Type B pancreatic cell (in vitro differentiated cells): ENCODE data around the gene PRKCB. TPM values are rescaled to one million over a fixed set of nuclear protein-coding genes. Genes with fewer than 3 reads are reported as not detected.

Source experiments
- DNase-seq: peaks from one replicate; pipeline ENCODE4 v3.0.0; 2021; ENCODE audit warnings: mixed read lengths; ENCODE audit not compliant: unreplicated experiment; ENCODE audit errors: extremely low spot score
- H3K27ac Mint-ChIP-seq: 2 replicates; pipeline ENCODE4 v1.8.0; 2021; ENCODE audit warnings: mild to moderate bottlenecking, mixed read lengths
- H3K27me3 Mint-ChIP-seq: 2 replicates; pipeline ENCODE4 v1.8.0; 2021; ENCODE audit warnings: mixed read lengths
- H3K36me3 Mint-ChIP-seq: 2 replicates; pipeline ENCODE4 v1.8.0; 2021; ENCODE audit warnings: mixed read lengths
- H3K4me1 Mint-ChIP-seq: one replicate; pipeline ENCODE4 v1.8.0; 2021; ENCODE audit warnings: mixed read lengths; ENCODE audit not compliant: unreplicated experiment
- H3K4me3 Mint-ChIP-seq: 2 replicates; pipeline ENCODE4 v1.8.0; 2021; ENCODE audit warnings: mild to moderate bottlenecking, mixed read lengths
- H3K9me3 Mint-ChIP-seq: 2 replicates; pipeline ENCODE4 v1.8.0; 2021; ENCODE audit warnings: mixed read lengths
- total RNA-seq: library from RNA; stranded (reverse); gene quantifications from 2 replicates; pipeline ENCODE4 v1.2.1, GENCODE V29; 2021; ENCODE audit warnings: low replicate concordance
- TF ChIP-seq, protein P1 (sequence below): fragments of 200-600 bp; sonication (generic); conservative IDR thresholded peaks from 2 replicates; pipeline ENCODE4 v1.5.0; 2021; ENCODE audit warnings: antibody characterized with exemption, mild to moderate bottlenecking

PRKCB gene
- total RNA-seq, 1 donor from 2014 or later = 10.2 TPM

DNA sequence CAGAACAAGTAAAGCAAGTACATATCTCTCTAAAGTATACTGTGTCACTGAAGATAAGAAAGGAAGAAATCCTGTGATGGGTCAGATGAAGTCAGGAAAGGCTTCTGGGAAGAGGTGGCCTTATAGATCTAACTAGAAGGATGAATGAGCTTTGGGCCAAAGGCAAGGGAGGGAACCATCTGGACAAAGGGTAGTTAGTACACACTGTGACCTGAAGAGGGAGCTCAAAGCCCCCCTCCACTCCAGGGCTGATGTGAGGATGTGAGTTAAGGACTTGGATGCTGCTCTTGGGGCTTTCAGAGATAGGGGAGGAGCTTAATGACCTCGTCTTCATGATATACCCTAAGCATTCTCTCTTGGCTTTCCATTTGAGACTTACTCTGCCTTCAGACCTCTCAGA lies 235.1 kb downstream of the PRKCB start:
- Mint-ChIP-seq H3K4me1 (no peaks in the 10 kb centered on the region), H3K9me3 (no peaks in the 10 kb centered on the region), H3K36me3 (no peaks in the 10 kb centered on the region), H3K4me3 (no peak overlapping the region), H3K27me3 (peaks cover 3% of the 10 kb centered on the region), H3K27ac (no peak overlapping the region)
- DNase-seq = peak; percentile 40
- TF ChIP-seq, protein P1, sequence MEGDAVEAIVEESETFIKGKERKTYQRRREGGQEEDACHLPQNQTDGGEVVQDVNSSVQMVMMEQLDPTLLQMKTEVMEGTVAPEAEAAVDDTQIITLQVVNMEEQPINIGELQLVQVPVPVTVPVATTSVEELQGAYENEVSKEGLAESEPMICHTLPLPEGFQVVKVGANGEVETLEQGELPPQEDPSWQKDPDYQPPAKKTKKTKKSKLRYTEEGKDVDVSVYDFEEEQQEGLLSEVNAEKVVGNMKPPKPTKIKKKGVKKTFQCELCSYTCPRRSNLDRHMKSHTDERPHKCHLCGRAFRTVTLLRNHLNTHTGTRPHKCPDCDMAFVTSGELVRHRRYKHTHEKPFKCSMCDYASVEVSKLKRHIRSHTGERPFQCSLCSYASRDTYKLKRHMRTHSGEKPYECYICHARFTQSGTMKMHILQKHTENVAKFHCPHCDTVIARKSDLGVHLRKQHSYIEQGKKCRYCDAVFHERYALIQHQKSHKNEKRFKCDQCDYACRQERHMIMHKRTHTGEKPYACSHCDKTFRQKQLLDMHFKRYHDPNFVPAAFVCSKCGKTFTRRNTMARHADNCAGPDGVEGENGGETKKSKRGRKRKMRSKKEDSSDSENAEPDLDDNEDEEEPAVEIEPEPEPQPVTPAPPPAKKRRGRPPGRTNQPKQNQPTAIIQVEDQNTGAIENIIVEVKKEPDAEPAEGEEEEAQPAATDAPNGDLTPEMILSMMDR = peak; percentile 72

DNA sequence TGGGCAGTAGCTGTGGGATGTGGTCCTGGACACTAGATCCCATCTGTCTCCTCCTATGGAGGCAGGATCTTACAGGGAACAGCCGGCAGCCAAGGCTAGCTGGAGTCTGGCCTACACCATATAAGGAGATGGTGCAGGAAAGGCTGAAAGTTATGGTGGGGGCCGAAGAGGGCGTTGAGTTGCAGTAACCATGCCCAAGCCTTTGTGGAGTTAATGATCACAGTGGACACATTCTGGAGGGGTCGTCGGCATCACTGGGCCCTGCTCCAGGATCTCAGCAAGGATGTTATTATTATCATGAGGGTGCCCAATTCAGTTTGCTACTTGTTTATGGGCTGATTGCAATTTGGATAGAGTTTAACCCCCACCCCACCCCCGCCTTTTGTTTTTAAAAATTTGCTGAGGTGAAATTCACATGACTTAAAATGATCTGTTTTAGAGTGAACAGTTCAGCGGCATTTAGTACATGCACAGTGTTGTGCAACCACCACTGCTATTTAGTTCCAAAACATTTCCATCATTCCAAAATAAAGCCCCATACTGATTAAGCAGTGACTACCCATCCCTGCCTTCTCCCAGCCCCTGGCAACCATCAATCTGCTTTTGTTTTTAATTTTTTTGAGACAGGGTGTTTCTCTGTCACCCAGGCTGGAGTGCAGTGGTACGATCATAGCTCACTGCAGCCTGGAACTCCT lies 236.0 kb downstream of the PRKCB start:
- Mint-ChIP-seq H3K36me3 (no peaks in the 10 kb centered on the region), H3K27me3 (peaks cover 3% of the 10 kb centered on the region), H3K9me3 (no peaks in the 10 kb centered on the region), H3K4me1 (no peaks in the 10 kb centered on the region), H3K4me3 (no peak overlapping the region), H3K27ac (no peak overlapping the region)
- DNase-seq = peak; percentile 22
- TF ChIP-seq, protein P1 = no peak

DNA sequence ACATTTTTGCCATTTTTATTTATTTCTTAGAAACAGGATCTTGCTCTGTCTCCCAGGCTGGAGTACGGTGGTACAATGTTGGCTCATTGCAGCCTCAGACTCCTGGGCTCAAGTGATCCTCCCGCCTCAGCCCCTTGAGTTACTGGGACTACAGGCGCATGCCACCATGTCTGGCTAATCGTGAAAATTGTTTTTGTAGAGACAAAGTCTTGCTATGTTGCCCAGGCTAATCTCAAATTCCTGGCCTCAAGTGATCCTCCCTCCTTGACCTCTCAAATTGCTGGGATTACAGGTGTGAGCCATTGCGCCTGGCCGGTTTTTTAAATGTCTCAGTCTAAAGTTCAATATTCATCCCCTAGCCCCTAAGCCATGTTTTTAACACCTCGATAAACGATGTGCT lies 237.5 kb downstream of the PRKCB start:
- Mint-ChIP-seq H3K4me1 (no peaks in the 10 kb centered on the region), H3K27ac (no peak overlapping the region), H3K27me3 (peaks cover 16% of the 10 kb centered on the region), H3K9me3 (no peaks in the 10 kb centered on the region), H3K36me3 (no peaks in the 10 kb centered on the region), H3K4me3 (no peak overlapping the region)
- peak; percentile 15 for DNase-seq
- TF ChIP-seq, protein P1 = no peak

DNA sequence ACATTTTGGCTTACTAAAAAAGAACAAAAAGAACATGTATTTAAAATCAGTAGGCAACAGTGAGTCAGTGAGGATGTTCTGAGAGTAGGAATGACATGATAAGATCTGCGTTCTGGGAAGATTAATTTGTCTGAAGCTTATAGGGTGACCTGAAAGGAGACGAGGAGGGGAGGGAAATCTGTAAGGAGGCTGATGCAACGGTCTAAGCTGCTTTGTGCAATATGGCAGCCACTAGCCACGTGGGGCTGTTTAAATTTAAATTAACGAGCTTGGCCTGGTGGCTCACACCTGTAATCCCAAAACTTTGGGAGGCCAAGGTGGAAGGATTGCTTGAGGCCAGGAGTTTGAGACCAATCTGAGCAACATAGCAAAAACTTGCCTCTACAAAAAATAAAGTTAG lies 238.8 kb downstream of the PRKCB start:
- peaks cover 20% of the 10 kb centered on the region for H3K27me3 Mint-ChIP-seq
- H3K36me3 Mint-ChIP-seq = no peaks in the 10 kb centered on the region
- no peaks in the 10 kb centered on the region for H3K4me1 Mint-ChIP-seq
- no peak overlapping the region for H3K4me3 Mint-ChIP-seq
- peak; percentile 3 for DNase-seq
- no peak overlapping the region for H3K27ac Mint-ChIP-seq
- TF ChIP-seq, protein P1 = no peak
- no peaks in the 10 kb centered on the region for H3K9me3 Mint-ChIP-seq

DNA sequence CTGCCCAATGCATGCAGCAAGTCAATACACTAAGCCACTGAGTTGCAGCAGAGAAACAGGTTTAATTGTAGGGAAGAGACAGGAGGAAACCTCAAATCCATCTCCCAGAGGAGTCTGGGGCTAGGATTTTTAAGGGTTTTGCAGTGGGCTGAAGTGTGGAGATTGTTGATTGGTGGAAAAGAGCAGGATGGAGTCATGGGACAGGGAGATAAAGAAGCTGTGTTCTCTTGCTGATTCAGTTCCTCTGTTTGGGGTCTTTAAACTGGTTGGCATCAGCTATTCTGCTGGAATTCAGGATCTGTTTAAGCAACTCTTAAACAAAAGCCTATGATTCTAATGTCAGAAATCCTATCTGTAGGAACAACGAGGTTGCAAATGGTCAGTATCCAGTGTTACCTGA lies 239.5 kb downstream of the PRKCB start:
- TF ChIP-seq, protein P1 = no peak
- H3K9me3 Mint-ChIP-seq = no peaks in the 10 kb centered on the region
- H3K4me3 Mint-ChIP-seq = no peak overlapping the region
- H3K4me1 Mint-ChIP-seq = no peaks in the 10 kb centered on the region
- DNase-seq = no peak
- H3K27me3 Mint-ChIP-seq = peaks cover 20% of the 10 kb centered on the region
- H3K36me3 Mint-ChIP-seq = no peaks in the 10 kb centered on the region
- no peak overlapping the region for H3K27ac Mint-ChIP-seq
